HG03039 (cell line): ENCODE results near the gene IFRD1.
"Not testable (repeated sequence)": the region's sequence is repeated elsewhere in the genome, so short reads cannot be mapped to it uniquely, and the experiment has no call there.

Source experiments
- ATAC-seq: cut with Tn5 transposase; IDR thresholded peaks from one replicate; pipeline ENCODE4 v1.9.1; 2021; ENCODE audit warnings: mild to moderate bottlenecking, moderate library complexity; ENCODE audit not compliant: unreplicated experiment

Gene IFRD1

DNA sequence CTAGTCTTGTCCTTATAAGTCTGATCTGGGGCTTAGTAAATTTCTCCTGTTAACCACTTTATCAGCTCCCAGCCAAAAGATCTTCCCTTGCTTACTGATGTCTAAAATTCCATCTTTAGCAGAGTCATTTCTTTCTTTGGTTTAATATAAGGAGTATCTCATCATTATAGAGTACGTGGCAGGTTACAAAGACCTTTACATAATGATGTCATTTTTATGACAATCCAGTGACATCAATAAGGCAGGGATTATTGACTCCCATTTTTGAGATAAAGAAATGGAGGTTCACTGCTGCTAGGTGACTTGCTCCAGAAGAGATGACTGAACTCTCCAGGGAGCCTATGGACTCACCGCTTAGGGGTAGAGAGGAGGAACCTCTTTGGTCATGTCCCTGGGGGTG is 8.1 kb upstream of the IFRD1 start:
- ATAC-seq, result no peak

DNA sequence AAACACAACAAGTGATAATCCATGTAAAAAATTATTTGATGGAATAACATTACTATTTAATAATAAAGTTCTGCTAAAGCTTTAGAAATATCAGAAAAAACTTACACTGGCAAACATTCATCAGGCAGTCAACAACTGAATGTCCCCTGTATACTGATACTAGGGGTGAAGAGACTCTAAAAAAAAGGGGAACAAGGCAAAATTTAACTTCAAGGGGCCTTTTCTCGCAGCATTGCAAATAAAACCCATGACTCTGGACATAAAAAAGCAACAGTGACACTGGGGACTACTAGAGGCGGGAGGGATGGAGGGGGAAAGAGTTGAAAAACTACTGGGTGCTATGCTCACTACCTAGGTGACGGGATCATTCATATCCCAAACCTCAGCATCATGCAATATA is 5.8 kb upstream of the IFRD1 start:
- no peak for ATAC-seq

DNA sequence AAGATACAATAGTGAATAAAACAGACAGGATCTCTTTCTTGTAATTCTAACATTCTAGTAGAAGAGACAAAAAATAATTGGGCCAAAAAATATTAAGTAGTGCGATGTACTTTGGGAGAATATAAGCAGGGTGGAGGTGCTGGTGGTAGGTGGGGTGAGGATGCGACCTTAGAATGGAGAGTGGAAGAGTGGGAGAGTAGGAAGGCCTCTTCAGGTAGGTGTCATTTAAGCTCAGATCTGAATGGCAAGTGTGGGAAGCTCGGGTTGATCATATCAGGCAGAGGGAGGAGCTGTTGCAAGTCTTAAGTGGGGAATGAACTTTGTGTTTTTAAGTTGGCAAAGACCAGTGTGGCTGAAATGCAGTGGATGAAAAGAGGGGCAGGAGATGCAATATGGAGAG is 3.8 kb upstream of the IFRD1 start:
- ATAC-seq, result no peak

DNA sequence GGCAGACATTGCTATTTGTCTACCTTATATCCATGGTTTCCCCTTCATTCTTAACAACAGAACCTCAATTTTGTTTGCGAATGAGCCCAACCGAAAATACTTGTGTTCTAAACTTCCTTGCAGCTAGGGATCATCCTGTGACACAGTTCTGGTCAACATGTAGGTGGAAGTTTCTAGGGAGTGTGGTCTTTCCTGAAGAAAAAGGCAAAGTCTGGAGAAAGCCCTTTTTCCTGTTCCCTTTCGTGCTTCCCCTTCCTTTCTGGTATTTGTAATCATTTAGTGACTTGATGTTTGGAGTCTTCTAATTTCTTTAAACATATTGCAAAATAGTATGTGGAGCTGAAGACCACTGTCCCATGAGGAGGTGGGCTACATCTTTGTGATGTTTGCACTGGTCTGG is 2.9 kb upstream of the IFRD1 start:
- no peak for ATAC-seq

DNA sequence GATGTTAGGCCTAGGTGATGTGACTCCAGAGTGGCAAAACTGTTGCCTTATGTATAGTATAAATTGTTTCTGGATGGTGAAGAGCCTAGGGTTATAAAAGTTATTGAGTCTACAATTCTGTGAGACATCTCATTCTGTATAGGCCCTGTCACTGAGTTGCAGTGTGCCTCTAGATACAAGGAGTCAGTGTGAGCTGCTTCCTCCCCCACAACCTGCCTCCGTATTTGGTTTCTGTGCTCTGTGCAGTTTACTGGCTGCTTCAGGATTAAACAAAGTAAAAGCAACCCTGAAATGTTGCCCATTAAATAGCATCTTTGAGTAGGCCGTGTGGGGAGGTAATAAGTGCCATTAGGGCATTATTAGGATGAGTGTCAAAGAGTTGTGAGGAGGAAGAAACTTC is 1.9 kb upstream of the IFRD1 start:
- ATAC-seq, result no peak

DNA sequence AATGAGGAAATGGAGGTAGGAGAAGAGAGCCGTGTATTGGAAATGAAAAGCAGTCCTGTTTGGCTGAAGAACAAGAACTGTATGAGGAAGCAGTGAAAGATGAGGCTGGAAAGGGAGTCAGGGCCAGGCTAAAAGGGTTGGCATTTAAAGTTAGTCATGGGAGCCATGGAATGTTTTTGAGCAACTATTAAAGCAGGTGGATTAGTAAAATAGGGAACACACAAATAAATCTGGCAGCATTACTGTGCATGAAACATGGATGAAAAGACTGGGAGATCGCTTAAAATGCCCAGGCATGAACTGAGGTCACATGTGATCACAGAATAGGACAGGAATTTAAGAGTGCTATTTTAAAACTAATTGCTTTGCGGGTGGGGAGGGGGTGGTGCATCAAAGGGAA is 1.4 kb upstream of the IFRD1 start:
- ATAC-seq, result no peak

DNA sequence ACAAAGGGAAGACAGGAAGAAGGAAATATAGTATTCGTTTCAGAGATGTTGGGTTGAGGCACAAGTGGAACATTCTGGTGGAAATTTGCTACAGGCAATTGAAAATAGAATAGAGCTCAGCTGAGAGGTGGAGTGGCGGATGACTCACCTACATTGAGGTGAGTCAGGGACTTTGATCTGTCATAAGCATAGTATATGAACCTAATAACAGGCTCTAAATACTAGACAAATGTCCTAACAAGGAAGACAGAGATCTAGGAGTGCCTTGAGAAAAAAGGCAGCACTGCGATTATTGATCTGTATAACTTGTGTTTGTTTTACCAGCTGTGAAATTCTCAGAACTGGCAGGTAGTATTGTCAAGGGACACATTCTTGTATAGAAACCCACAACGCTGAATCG is 907 bp upstream of the IFRD1 start:
- ATAC-seq, result no peak

DNA sequence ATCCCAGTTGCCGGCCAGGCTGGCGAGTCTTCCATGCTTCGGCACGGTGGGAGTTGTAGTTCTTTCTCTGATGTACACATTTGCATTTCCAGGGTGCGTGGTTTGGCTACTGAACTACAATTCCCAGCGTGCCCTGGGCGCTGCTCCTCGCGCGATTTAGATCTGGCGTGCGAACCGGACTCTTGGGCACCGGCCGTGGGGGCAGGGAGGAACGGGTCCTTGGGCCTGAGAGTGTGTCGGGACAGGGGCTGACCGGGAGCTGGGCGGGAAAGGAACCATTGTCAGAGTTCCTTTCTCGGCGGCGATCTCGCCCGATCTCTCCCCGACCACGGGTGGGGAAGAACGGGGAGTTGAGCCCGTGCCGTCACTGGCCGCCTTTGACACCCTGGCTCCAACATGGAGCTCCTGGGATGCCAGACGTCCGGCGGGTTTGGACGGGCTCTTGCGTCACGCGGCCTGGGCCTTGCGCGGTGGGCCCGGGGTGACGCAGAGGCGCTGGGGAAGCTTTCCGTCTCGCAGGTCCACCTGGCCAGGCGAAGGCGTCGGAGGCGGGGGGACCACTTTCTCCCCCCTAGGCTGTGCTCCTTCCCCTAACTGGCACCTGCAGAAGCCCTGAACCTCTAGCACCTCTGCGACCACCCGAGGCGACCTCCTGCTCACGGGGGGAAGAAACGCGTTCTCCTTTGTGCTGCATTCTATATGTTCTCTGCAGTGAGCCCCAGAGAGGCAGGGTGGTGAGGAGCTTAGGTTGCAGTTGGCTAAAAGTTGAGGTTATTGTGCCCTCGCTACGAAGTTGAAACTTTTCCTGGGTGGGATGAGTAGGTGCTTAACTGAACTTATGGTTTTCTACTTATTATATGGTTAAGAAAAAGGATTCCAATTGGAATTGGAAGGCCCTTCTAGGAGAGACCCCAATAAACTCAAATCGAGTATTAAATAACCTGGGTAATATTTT is 824 bp downstream of the IFRD1 start:
- ATAC-seq, result peak; percentile 73

DNA sequence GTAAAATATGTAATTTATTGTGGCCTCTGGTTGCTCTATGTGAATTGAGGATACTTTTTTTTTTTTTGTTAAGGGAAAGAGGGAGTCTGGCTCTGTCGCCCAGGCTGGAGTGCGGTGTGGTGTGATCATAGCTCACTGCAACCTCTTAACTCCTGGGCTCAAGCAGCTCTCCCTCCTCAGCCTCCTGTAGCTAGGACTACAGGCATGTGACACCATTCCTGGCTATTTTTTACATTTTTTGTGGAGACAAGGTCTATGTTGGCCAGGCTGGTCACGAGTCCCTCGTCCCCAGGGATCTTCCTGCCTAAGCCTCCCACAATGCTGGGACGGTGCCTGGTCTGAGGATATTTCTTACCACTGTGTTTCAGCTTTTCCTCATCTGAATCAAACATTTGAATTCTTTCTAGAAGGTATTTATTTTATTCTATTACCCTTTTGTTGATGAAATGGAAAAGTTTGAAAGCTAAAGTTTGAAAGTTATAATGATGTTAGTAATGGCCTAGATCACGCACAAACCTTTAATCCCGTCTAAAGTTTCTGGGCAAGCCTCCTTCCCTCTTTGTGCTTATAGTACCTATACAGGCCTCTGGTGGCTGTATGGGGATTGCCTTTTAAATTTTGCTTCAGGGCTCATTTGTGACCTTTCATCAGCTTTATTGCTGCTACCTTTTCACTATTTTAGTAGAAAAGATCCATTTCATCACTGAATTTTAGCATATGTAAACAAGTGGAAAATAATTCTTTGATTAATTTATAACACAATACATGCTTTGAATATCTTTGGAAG is 2.0 kb downstream of the IFRD1 start:
- ATAC-seq, result no peak

DNA sequence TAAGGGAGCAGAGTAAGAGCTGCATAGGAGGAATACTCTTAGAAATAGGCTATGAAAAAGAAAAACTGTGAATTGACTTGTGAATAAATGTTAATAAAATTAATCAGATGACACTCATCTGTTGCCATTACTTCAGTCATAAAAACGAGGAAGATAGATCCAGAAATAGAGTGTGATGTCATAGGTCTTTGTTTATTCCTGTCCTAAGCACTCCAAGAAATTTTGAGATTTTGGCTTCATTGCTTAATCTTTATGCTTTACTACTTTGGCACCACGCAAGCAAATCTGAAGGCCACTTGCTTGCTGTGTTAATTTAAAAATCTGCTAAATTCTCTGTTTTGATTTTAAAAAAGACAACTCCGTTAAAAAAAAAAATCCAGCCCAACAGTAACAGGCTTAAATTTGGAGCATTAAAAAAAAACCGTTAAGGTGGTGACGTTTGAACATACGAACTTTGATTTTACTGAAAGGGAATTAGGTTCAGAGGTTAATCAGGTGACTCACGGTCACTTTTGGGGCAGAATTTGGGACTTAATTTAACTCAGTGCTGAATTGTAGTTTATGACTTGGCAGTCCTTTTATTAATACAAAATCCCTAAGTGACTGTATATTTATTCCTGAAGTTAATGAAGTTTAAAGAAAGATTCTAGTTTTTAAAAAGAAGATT is 3.4 kb downstream of the IFRD1 start:
- no peak for ATAC-seq

DNA sequence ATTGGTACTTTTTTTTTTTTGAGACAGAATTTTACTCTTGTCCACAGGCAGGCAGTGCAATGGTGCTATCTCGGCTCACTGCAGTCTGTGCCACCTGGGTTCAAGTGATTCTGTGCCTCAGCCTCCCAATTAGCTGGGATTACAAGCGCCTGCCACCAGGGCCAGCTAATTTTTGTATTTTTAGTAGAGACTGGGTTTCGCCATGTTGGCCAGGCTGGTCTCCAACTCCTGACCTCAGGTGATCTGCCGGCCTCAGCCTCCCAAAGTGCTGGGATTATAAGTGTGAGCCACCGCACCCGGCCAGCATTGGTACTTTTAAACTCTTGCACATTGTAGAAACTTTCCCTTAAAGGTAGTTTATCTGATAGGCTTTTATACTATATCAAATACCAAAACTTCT is 3.9 kb downstream of the IFRD1 start:
- not testable (repeated sequence) for ATAC-seq

DNA sequence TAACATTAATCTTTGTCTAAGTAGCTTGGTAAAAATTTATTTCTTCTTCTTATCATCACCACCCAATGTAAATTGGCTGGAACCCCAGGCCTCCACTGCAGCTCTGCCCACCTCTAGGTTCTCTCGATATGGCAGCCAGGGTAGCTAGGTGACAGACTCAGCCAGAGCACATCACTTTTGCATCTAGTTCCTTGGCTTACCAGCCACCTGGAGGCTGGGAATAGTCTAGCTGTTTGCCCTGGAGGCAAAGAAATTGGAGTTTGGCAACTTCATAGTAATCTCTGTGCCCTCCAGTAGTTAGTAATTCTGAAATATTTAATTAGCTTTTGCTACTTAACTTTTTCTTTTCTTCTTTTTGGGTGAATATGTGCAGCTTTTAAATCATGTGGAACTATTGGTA is 9.4 kb downstream of the IFRD1 start:
- ATAC-seq, result no peak

DNA sequence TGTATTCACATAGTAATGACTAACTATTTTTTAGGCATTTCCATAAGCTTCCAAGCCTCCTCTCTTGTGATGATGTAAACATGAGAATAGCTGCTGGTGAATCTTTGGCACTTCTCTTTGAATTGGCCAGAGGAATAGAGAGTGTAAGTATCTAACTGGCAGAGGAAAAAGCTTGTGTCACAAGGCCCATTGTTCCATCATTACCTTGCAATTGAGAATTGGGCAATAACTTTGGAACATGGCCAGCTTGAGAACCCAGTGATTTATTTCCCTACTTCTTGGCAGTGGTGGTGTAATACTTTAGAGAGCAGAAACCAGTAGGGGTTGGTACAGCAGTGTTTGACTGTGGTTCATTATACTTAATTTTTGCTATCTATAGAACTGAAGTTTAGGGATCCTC is 12.0 kb downstream of the IFRD1 start:
- no peak for ATAC-seq

DNA sequence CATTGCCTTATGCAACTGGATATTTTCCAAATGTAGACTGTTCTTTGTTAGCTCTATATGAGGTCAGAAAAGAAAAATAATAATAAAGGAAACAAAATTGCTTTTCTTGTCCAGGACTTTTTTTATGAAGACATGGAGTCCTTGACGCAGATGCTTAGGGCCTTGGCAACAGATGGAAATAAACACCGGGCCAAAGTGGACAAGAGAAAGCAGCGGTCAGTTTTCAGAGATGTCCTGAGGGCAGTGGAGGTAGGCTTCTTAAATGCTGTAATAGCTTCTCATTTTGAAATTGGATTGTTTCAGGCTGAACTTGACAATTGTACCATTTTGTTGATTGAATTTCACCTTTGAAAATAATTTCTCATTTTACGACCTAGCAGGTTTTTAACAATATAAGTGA is 17.6 kb downstream of the IFRD1 start:
- no peak for ATAC-seq

DNA sequence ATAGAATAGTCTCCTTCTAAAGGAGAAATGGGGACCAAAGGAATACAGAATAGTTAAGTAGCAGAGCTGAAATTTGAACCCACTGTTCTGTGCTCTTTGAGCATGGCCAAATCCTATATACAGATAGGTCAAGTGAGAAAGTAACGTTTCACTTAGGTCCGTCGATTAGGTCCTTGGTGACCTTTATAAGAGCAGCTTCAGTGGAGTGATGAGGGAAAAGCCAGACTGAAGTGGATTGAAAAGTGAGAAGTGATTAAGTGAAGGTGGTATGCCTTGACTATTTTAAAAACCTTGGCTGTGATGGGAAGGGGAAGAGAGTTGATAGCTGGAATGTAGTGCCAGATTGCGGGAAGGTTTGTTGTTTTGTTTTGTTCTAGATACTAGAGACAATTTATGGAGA is 19.9 kb downstream of the IFRD1 start:
- ATAC-seq, result no peak

DNA sequence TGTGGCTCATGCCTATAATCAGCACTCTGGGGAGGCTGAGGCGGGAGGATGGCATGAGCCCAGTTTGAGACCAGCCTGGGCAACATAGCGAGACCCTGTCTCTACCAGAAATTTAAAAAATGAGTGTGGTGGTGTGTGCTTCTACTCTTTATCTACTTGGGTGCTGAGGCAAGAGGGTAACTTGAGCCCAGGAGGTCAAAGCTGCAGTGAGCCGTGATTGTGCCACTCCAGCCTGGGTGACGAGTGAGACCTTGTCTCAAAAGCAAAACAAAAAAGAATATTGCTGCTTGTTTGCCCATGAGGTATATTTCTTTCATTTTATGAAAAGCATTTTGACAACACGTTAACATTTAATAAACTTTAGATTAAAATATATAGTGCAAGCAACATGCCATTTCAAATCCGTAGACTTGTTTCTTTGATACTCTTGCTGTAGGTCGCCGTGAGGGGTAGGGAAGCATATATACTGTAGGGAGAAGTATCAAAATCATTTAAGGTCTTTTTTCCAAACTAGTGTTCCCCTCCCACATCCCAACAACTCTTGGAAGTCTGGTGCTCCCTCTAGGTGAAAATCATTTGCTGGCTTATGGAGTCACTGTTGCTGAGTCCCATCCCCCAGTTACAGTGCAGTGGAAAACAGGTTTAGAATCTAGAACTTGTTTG is 26.3 kb downstream of the IFRD1 start:
- no peak for ATAC-seq

DNA sequence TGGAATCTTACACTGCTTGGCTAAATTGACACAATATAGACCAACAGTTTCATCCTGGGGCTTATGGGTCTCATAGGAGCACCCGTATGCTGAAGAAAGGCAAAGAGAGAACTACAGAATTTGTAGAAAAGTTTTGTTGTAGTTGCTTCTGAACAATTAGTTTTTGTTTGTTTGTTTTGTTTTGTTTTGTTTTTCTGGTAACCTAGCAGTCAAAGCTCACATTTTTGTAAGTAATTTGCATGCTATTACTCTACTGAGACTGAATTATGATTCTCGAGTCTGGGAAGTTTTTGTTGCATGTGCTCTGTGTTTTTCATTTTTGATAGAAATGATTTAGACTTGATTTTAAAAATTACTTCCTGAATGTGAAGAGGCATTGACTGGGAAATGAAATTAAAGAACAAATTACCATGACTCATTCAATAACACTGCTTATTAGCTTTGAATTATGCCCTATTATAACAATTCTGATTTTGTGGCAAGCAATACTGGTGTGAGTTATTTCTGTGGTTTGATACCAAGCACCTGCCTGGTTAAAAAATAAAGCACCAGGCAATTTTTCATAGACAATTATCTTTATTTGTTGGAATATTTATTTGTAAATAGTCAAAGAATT is 31.0 kb downstream of the IFRD1 start:
- no peak for ATAC-seq

DNA sequence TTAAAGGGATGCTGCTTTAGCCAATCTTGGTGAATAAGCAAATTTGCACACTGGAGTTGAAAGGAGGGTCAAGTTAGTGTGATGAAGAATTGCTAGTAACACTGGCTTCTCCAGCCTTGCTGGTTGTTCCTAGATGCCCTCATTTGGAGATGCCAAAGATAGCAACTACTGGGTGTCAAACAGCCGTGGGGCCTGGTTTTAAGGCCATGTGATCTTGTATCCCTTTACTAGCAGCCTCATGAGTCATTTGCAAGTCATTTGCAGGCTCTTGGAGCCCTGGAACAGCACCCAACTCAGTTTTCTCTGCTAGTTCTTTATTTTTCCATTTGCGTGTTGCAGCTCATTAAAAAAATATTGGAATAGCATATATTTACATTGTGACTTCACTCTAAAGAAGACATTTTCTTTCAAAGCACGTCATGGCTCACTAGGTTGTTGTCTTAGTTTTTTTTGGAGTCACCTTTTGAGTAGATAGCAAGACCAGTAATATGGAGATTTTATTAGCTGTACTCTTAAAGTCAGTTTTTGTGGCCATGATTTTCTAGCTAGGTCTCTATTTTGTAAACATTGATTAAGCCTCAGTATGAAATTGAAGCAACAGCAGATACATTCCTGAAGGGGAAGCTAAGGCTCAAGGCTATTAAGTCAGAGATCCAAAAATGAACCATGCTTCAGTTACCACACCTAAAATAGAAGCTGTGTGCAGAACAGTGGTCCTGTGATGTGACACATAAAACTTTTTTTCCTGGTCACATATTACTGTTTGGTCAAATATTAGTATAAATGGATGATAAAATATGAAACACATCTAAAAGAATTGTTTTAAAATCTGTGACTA is 31.8 kb downstream of the IFRD1 start:
- ATAC-seq, result no peak

DNA sequence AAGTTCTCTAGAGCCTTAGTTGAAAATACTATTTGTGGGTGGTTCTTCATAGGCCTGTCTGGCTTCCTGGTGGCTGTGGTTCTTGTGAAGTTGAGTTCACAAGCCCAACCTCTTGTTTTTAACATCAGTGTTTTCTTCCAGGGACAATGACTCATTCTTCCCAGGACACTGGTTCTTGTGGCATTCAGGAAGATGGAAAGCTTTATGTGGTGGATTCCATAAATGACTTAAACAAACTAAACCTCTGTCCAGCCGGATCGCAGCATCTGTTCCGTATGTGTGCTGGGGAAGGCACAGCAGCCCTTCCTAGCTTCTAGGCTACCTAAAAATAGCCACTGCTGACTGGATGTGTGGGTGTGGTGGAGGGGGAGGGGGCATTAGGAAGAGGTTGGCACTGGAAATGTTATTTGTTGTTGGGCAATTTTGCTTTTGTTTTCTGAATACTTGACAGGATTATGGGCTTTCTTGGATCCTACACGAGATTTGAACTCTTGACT is 34.5 kb downstream of the IFRD1 start:
- ATAC-seq, result no peak

DNA sequence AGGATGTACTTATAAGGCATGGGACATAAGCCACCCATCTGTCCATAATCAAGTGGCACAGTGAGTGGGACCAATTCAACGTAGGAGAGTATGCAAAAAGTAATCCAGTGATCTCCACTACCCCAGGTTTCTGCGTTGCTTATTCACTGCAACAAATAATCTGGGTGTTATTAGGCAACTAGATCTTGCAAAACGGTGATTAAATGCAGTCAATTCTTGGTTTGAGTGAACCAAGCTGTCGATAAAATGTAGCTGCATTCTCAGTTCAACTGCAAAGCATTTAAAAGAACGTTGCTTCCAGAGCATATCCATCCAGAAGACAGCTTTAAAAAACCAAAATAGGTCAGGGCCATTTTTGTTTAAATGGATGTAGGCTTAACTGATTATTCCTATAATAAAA is 35.5 kb downstream of the IFRD1 start:
- no peak for ATAC-seq
